Measurements from ENCODE around the gene NTN5.

- TF ChIP-seq CTCF (IDR thresholded peaks at IDR 0.05; ENCODE audit: low read length) (no peak), EZH2 (IDR thresholded peaks at IDR 0.05; ENCODE audit: borderline replicate concordance, low read length) (no peak)
Observed at GRCh38 chr19:48718711-48719231, 46.0 kb upstream of the NTN5 start.
